HepG2 (cell line): ENCODE data around the gene NAV1. TPM values are rescaled to one million over a fixed set of nuclear protein-coding genes. Genes with fewer than 3 reads are reported as not detected.

ENCODE experiments used
- ARID5B ChIP-seq: IDR thresholded peaks from 2 replicates; pipeline ENCODE4 v1.4.0; 2020; ENCODE audit warnings: mild to moderate bottlenecking, missing genetic modification reagents
- ARNT ChIP-seq: fragments of 450-650 bp; IDR thresholded peaks from 2 replicates; pipeline ENCODE4 v1.6.1; 2017
- KAT7 ChIP-seq: IDR thresholded peaks from 2 replicates; pipeline ENCODE4 v1.6.1; 2018; ENCODE audit warnings: borderline replicate concordance, missing compliant biosample characterization
- MXD1 ChIP-seq: sonication (generic); formaldehyde crosslinking; IDR thresholded peaks from 2 replicates; pipeline ENCODE4 v1.4.0; 2020; ENCODE audit warnings: mild to moderate bottlenecking, missing genetic modification reagents
- PHF21A ChIP-seq: sonication (generic); formaldehyde crosslinking; IDR thresholded peaks from 2 replicates; pipeline ENCODE4 v1.5.0; 2020; ENCODE audit warnings: mild to moderate bottlenecking, missing genetic modification reagents
- POGK ChIP-seq: sonication (generic); formaldehyde crosslinking; conservative IDR thresholded peaks from 2 replicates; pipeline ENCODE4 v1.8.0; 2022; ENCODE audit warnings: mild to moderate bottlenecking, moderate library complexity, missing genetic modification reagents
- PRDM4 ChIP-seq: sonication (generic); formaldehyde crosslinking; IDR thresholded peaks from 2 replicates; pipeline ENCODE4 v1.9.0; 2021; ENCODE audit warnings: missing genetic modification reagents, borderline replicate concordance
- RAD51 ChIP-seq: fragments of 450-650 bp; IDR thresholded peaks from 2 replicates; pipeline ENCODE4 v1.6.1; 2016; ENCODE audit warnings: borderline replicate concordance
- REPIN1 ChIP-seq: sonication (generic); formaldehyde crosslinking; IDR thresholded peaks from 2 replicates; pipeline ENCODE4 v1.8.0; 2022; ENCODE audit warnings: missing genetic modification reagents, low read depth, mild to moderate bottlenecking, borderline replicate concordance
- REXO4 ChIP-seq: sonication (generic); formaldehyde crosslinking; IDR thresholded peaks from 2 replicates; pipeline ENCODE4 v1.8.0; 2022; ENCODE audit warnings: missing genetic modification reagents, mild to moderate bottlenecking, borderline replicate concordance
- TERF1 ChIP-seq: sonication (generic); formaldehyde crosslinking; IDR thresholded peaks from 2 replicates; pipeline ENCODE4 v1.8.0; 2022; ENCODE audit warnings: mild to moderate bottlenecking, missing genetic modification reagents, moderate library complexity
- ZBTB37 ChIP-seq: sonication (generic); formaldehyde crosslinking; IDR thresholded peaks from 2 replicates; pipeline ENCODE4 v1.4.0; 2020; ENCODE audit warnings: mild to moderate bottlenecking, missing genetic modification reagents
- ZNF264 ChIP-seq: sonication (generic); formaldehyde crosslinking; IDR thresholded peaks from 2 replicates; pipeline ENCODE4 v1.4.0; 2020; ENCODE audit warnings: missing genetic modification reagents
- ZNF275 ChIP-seq: sonication (generic); formaldehyde crosslinking; IDR thresholded peaks from 2 replicates; pipeline ENCODE4 v1.8.0; 2022; ENCODE audit warnings: missing genetic modification reagents, mild to moderate bottlenecking, inconsistent platforms, borderline replicate concordance
- ZNF317 ChIP-seq: sonication (generic); formaldehyde crosslinking; IDR thresholded peaks from 2 replicates; pipeline ENCODE4 v1.5.0; 2020; ENCODE audit warnings: mild to moderate bottlenecking, missing genetic modification reagents
- ZNF335 ChIP-seq: sonication (generic); formaldehyde crosslinking; IDR thresholded peaks from 2 replicates; pipeline ENCODE4 v1.4.0; 2020; ENCODE audit warnings: missing genetic modification reagents
- ZNF629 ChIP-seq: sonication (generic); formaldehyde crosslinking; conservative IDR thresholded peaks from 2 replicates; pipeline ENCODE4 v1.5.0; 2020; ENCODE audit warnings: missing genetic modification reagents
- polyA plus RNA-seq, 8 experiments: library from polyadenylated mRNA; depleted of rRNA in 3 of 8; stranded (reverse) in 7 of 8; unstranded in 1 of 8; fragments of >200 nt; fragmentation: Illumina TruSeq in 4 of 8; extraction: Trizol in 4 of 8; gene quantifications; 2 replicates each; pipeline versions ENCODE4 v1.2.1 to v1.2.3, GENCODE V29; 2011 to 2016; ENCODE audit warnings: low read depth in 4 of 8, missing spikeins in 1 of 8, mixed read lengths in 1 of 8; ENCODE audit not compliant: insufficient read depth in 1 of 8
- total RNA-seq, 5 experiments: library from RNA; depleted of rRNA; stranded (reverse); fragments of >200 nt; fragmentation: Illumina TruSeq; extraction: Trizol; gene quantifications; 2 replicates each; pipeline ENCODE4 v1.2.3, GENCODE V29; 2016; ENCODE audit warnings: low read depth in 1 of 5

Gene NAV1
- total and polyA plus RNA-seq, 2 of the 13 experiments (the other 11 are each of a cell fraction or from before 2014, with no cell fraction given), result not detected

GRCh38 chr1:201500670-201501120, 38.2 kb upstream of the NAV1 start (continued):
- TF ChIP-seq TERF1 (CRISPR knock-in tag) (no peak), RAD51 (no peak), ZBTB37 (no peak), ZNF317 (CRISPR knock-in tag) (no peak), KAT7 (CRISPR knock-in tag) (no peak), PRDM4 (no peak), ZNF335 (no peak), ZNF264 (no peak; the same call in 1 of the 2 replicates), MXD1 (CRISPR knock-in tag) (no peak), ARID5B (CRISPR knock-in tag) (peak; percentile 38), ARNT (no peak), POGK (no peak), REXO4 (no peak), ZNF629 (CRISPR knock-in tag) (peak; percentile 81), ZNF275 (CRISPR knock-in tag) (no peak), REPIN1 (CRISPR knock-in tag) (no peak), PHF21A (CRISPR knock-in tag) (peak; percentile 33; the same call in 1 of the 2 replicates)
